HCT116 (cell line): ENCODE results near the gene LIMS2. TPM values are rescaled to one million over a fixed set of nuclear protein-coding genes. Genes with fewer than 3 reads are reported as not detected.

Experiments
- ATAC-seq: fragments of 200-7000 bp; cut with Tn5 transposase; 2 replicates; pipeline ENCODE4 v1.9.1; 2020; ENCODE audit warnings: mild to moderate bottlenecking, moderate library complexity
- BruUV-seq: library from RNA; stranded (reverse); fragments of 400-500 nt; replicated peaks from 2 replicates; lab custom pipeline; 2021; lab: Mats Ljungman, UMichigan
- CTCF ChIA-PET: fragments of 300-600 bp; sonication (Branson Sonifier 250); formaldehyde crosslinking; loops from one replicate; lab custom pipeline; 2021; ENCODE audit warnings: antibody characterized with exemption; lab: Charles Lee
- POLR2A ChIA-PET: fragments of 300-600, 350-600 bp; sonication (Branson Sonifier 250); formaldehyde crosslinking; loops from one replicate; lab custom pipeline; 2021; ENCODE audit warnings: antibody characterized with exemption; lab: Charles Lee
- RAD21 ChIA-PET, 2 experiments: fragments of 300-600 bp; sonication (Branson Sonifier 250); formaldehyde crosslinking; loops; one replicate each; lab custom pipeline; 2023; ENCODE audit warnings: low total read pairs in 2 of 2; ENCODE audit not compliant: uncharacterized antibody in 2 of 2, unreplicated experiment in 2 of 2, low non-redundant PET in 1 of 2; lab: Charles Lee
- DNase-seq: peaks from one replicate; pipeline ENCODE4 v3.0.0-alpha.2; 2010; ENCODE audit warnings: low read depth, low spot score
- H2AFZ ChIP-seq: fragments of 200-600 bp; shearing (Covaris generic), sonication (generic); 2 replicates; pipeline ENCODE4 v1.6.1; 2017; ENCODE audit warnings: low read depth, mixed run types, mixed read lengths, antibody characterized with exemption, low read length; ENCODE audit not compliant: poor library complexity, severe bottlenecking
- H3K27ac ChIP-seq: 2 replicates; pipeline ENCODE4 v1.5.1; 2012; ENCODE audit warnings: low read depth, low read length
- H3K27me3 ChIP-seq: fragments of 200-600 bp; sonication (generic); 2 replicates; pipeline ENCODE4 v1.6.1; 2016; ENCODE audit warnings: mixed run types, low read length, mixed read lengths; ENCODE audit not compliant: insufficient read depth
- H3K36me3 ChIP-seq, 2 experiments: fragments of 200-500 bp in 1 of 2; fragments of 200-600 bp in 1 of 2; sonication (Bioruptor generic) in 1 of 2; sonication (generic) in 1 of 2; 2 replicates each; pipeline versions ENCODE4 v1.5.1 to v1.6.1; 2014 to 2016; ENCODE audit warnings: low read length in 2 of 2, inconsistent platforms in 1 of 2, mixed read lengths in 1 of 2, mixed run types in 1 of 2; ENCODE audit not compliant: insufficient read depth in 2 of 2, control insufficient read depth in 1 of 2
- H3K4me1 ChIP-seq, 2 experiments: fragments of 200-600 bp in 1 of 2; sonication (generic) in 1 of 2; 2 replicates each; pipeline versions ENCODE4 v1.5.1 to v1.6.1; 2012 to 2017; ENCODE audit warnings: low read length in 2 of 2, inconsistent platforms in 1 of 2, mild to moderate bottlenecking in 1 of 2, mixed read lengths in 1 of 2, mixed run types in 1 of 2, moderate library complexity in 1 of 2; ENCODE audit not compliant: insufficient read depth in 2 of 2, control insufficient read depth in 1 of 2
- H3K4me2 ChIP-seq: fragments of 200-600 bp; sonication (generic); 2 replicates; pipeline ENCODE4 v1.6.1; 2017; ENCODE audit warnings: mixed run types, low read length, mixed read lengths
- H3K4me3 ChIP-seq, 2 experiments: fragments of 200-600 bp in 1 of 2; sonication (generic) in 1 of 2; replicated peaks in 1 of 2; 2 replicates each; pipeline ENCODE4 v1.5.1; 2011 to 2016; ENCODE audit warnings: low read length in 2 of 2, control low read depth in 1 of 2, low read depth in 1 of 2, mild to moderate bottlenecking in 1 of 2, mixed read lengths in 1 of 2, mixed run types in 1 of 2
- H3K79me2 ChIP-seq: fragments of 200-600 bp; sonication (generic); 2 replicates; pipeline ENCODE4 v1.6.1; 2017; ENCODE audit warnings: mild to moderate bottlenecking, mixed run types, low read length, moderate library complexity, mixed read lengths; ENCODE audit not compliant: insufficient read depth
- H3K9ac ChIP-seq: fragments of 200-600 bp; sonication (generic); 2 replicates; pipeline ENCODE4 v1.6.1; 2016; ENCODE audit warnings: low read length, mixed read lengths
- H3K9me2 ChIP-seq: fragments of 200-600 bp; sonication (generic), shearing (Covaris generic); 2 replicates; pipeline ENCODE4 v1.6.1; 2017; ENCODE audit warnings: mixed run types, mild to moderate bottlenecking, moderate library complexity; ENCODE audit not compliant: insufficient read depth
- H3K9me3 ChIP-seq, 2 experiments: fragments of 200-500 bp in 1 of 2; fragments of 200-600 bp in 1 of 2; sonication (Bioruptor generic) in 1 of 2; sonication (generic) in 1 of 2; 2 replicates each; pipeline ENCODE4 v1.6.1; 2014 to 2017; ENCODE audit warnings: low read length in 2 of 2, mixed read lengths in 2 of 2, inconsistent platforms in 1 of 2, low read depth in 1 of 2, mild to moderate bottlenecking in 1 of 2, mixed run types in 1 of 2, moderate library complexity in 1 of 2; ENCODE audit not compliant: control insufficient read depth in 1 of 2, insufficient read depth in 1 of 2
- H4K20me1 ChIP-seq: fragments of 200-600 bp; sonication (generic), shearing (Covaris generic); 2 replicates; pipeline ENCODE4 v1.6.1; 2017; ENCODE audit warnings: mixed run types, mild to moderate bottlenecking, moderate library complexity; ENCODE audit not compliant: insufficient read depth
- CBX3 ChIP-seq: IDR thresholded peaks from 2 replicates; pipeline ENCODE4 v1.6.1; 2012; ENCODE audit warnings: low read depth
- CEBPB ChIP-seq: IDR thresholded peaks from 2 replicates; pipeline ENCODE4 v1.6.1; 2012; ENCODE audit warnings: low read depth
- ELF1 ChIP-seq: IDR thresholded peaks from 2 replicates; pipeline ENCODE4 v1.6.1; 2012; ENCODE audit warnings: low read depth, borderline replicate concordance
- EZH2 ChIP-seq: fragments of 200-600 bp; sonication (generic); IDR thresholded peaks from 2 replicates; pipeline ENCODE4 v1.6.1; 2017; ENCODE audit warnings: antibody characterized with exemption, mixed run types
- EZH2phosphoT487 ChIP-seq: fragments of 200-600 bp; IDR thresholded peaks from 2 replicates; pipeline ENCODE4 v1.6.1; 2018; ENCODE audit warnings: antibody characterized with exemption, borderline replicate concordance
- FOSL1 ChIP-seq: IDR thresholded peaks from 2 replicates; pipeline ENCODE4 v1.6.1; 2012; ENCODE audit warnings: low read depth
- JUND ChIP-seq: IDR thresholded peaks from 2 replicates; pipeline ENCODE4 v1.6.1; 2012
- POLR2A ChIP-seq: IDR thresholded peaks from 2 replicates; pipeline ENCODE4 v1.7.0; 2011; ENCODE audit warnings: borderline replicate concordance; ENCODE audit not compliant: insufficient read depth, insufficient read length; ENCODE audit errors: extremely low read depth
- POLR2AphosphoS5 ChIP-seq: IDR thresholded peaks from 2 replicates; pipeline ENCODE4 v1.6.1; 2011; ENCODE audit warnings: mild to moderate bottlenecking, low read depth, low read length, moderate library complexity
- RAD21 ChIP-seq: IDR thresholded peaks from 2 replicates; pipeline ENCODE4 v1.6.1; 2012; ENCODE audit warnings: low read depth, mild to moderate bottlenecking
- SIN3A ChIP-seq: IDR thresholded peaks from 2 replicates; pipeline ENCODE4 v1.6.1; 2012; ENCODE audit warnings: low read depth
- SRF ChIP-seq: IDR thresholded peaks from 2 replicates; pipeline ENCODE4 v1.6.1; 2012; ENCODE audit warnings: low read depth
- TCF7L2 ChIP-seq: IDR thresholded peaks from 2 replicates; pipeline ENCODE4 v1.7.0; 2011; ENCODE audit warnings: borderline replicate concordance, inconsistent platforms; ENCODE audit not compliant: insufficient read depth, insufficient read length; ENCODE audit errors: extremely low read depth
- YY1 ChIP-seq: IDR thresholded peaks from 2 replicates; pipeline ENCODE4 v1.6.1; 2011; ENCODE audit warnings: low read length, low read depth, moderate library complexity, mild to moderate bottlenecking; ENCODE audit not compliant: insufficient replicate concordance; ENCODE audit errors: extremely low read depth
- ZBTB33 ChIP-seq: IDR thresholded peaks from 2 replicates; pipeline ENCODE4 v1.6.1; 2011; ENCODE audit warnings: mild to moderate bottlenecking, low read length, moderate library complexity; ENCODE audit not compliant: insufficient replicate concordance; ENCODE audit errors: extremely low read depth
- ZFX ChIP-seq: fragments of 450-650 bp; IDR thresholded peaks from 2 replicates; pipeline ENCODE4 v1.6.1; 2017
- ZNF274 ChIP-seq: fragments of 200-500 bp; sonication (Bioruptor generic); IDR thresholded peaks from 2 replicates; pipeline ENCODE4 v1.6.1; 2014; ENCODE audit warnings: mild to moderate bottlenecking, low read depth, low read length, inconsistent platforms
- intact Hi-C: fragments of 100-400 bp; cut with micrococcal nuclease; formaldehyde crosslinking; loops from 2 replicates; pipeline ENCODE4 v1.10.0; 2022
- total RNA-seq: library from RNA; stranded (reverse); gene quantifications from one replicate; pipeline ENCODE4 v1.2.1, GENCODE V29; 2021; ENCODE audit not compliant: unreplicated experiment
- TF ChIP-seq, protein P1 (sequence below): IDR thresholded peaks from 2 replicates; pipeline ENCODE4 v1.6.1; 2012
- TF ChIP-seq, protein P2 (sequence below), 3 experiments: fragments of 200-600 bp in 1 of 3; sonication (generic) in 1 of 3; IDR thresholded peaks in 2 of 3; conservative IDR thresholded peaks in 1 of 3; 2 replicates each; pipeline ENCODE4 v1.5.1; 2012 to 2017; ENCODE audit warnings: low read depth in 2 of 3, low read length in 2 of 3, antibody characterized with exemption in 1 of 3, borderline replicate concordance in 1 of 3, control low read depth in 1 of 3, mild to moderate bottlenecking in 1 of 3, mixed read lengths in 1 of 3, mixed run types in 1 of 3, moderate library complexity in 1 of 3; ENCODE audit not compliant: insufficient read depth in 1 of 3

The LIMS2 gene
- total RNA-seq, 1 experiment from 2014 or later = 3.7 TPM

DNA sequence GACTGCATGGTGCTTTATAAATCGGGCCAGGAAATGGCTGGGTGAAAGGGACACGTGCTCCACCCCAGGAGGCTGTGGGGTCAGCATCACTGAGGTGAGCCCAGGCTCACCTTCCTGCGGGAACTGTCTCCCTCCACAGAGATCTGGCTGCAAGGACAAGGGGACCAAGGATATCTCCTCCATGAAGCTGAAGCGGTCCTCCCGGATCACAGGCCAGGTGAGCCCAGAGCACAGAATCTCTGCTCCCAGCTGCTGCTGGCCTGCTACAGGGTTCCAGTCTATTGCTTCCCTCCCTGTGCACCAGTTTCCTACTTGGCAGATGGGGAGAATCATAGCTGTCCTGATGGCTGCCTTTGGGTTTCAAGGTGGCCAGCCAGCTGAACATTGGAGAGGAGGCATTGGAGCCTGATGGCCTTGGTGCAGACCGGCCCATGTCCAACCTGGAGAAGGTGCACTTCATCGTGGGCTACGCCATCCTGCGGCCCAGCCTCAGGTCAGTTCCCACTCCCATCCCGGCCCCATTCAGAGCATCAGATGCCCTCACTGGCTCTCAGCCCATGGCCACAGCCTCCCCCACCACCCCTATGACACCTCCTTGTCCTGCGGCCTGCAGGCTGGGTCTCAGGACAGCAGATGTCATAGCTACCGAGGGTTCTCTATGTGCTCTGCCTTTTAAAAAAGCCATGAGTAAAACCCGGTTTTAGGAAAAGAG is 63.1 kb downstream of the LIMS2 start (continued):
- no peak for TF ChIP-seq SIN3A
- no peak for TF ChIP-seq CBX3

GRCh38 chr2:127611076-127611925 is 64.0 kb downstream of the LIMS2 start:
- Histone ChIP-seq H2AFZ (no peak overlapping the region), H4K20me1 (no peaks in the 10 kb centered on the region), H3K27me3 (no peaks in the 10 kb centered on the region), H3K9me3 (no peaks in the 10 kb centered on the region; a peak in 1 of 4 replicates), H3K27ac (no peak overlapping the region), H3K36me3 (no peaks in the 10 kb centered on the region), H3K9me2 (no peaks in the 10 kb centered on the region), H3K79me2 (no peaks in the 10 kb centered on the region), H3K4me3 (no peak overlapping the region), H3K4me1 (no peaks in the 10 kb centered on the region), H3K4me2 (no peak overlapping the region), H3K9ac (no peak overlapping the region)
- RAD21 ChIA-PET = no interaction called here
- TF ChIP-seq, protein P1, sequence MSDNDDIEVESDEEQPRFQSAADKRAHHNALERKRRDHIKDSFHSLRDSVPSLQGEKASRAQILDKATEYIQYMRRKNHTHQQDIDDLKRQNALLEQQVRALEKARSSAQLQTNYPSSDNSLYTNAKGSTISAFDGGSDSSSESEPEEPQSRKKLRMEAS = no peak
- TF ChIP-seq ELF1 (no peak), RAD21 (no peak), YY1 (no peak), EZH2phosphoT487 (no peak), CEBPB (no peak), ZNF274 (no peak), POLR2AphosphoS5 (no peak), JUND (no peak), SRF (no peak), ZBTB33 (no peak), FOSL1 (no peak), TCF7L2 (no peak), POLR2A (no peak), ZFX (no peak), EZH2 (no peak), SIN3A (no peak)
- TF ChIP-seq, protein P2, sequence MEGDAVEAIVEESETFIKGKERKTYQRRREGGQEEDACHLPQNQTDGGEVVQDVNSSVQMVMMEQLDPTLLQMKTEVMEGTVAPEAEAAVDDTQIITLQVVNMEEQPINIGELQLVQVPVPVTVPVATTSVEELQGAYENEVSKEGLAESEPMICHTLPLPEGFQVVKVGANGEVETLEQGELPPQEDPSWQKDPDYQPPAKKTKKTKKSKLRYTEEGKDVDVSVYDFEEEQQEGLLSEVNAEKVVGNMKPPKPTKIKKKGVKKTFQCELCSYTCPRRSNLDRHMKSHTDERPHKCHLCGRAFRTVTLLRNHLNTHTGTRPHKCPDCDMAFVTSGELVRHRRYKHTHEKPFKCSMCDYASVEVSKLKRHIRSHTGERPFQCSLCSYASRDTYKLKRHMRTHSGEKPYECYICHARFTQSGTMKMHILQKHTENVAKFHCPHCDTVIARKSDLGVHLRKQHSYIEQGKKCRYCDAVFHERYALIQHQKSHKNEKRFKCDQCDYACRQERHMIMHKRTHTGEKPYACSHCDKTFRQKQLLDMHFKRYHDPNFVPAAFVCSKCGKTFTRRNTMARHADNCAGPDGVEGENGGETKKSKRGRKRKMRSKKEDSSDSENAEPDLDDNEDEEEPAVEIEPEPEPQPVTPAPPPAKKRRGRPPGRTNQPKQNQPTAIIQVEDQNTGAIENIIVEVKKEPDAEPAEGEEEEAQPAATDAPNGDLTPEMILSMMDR (IDR thresholded peaks at IDR 0.05 in 2 of 3, conservative IDR thresholded peaks at IDR 0.05 in 1 of 3; ENCODE audit: borderline replicate concordance in 1 of 3, insufficient read depth in 1 of 3, low read depth in 2 of 3, low read length in 2 of 3) = no peak
- no TSS peak for BruUV-seq
- ATAC-seq = no peak
- intact Hi-C loops = no loop called here
- POLR2A ChIA-PET = no interaction called here
- DNase-seq = no peak
- CTCF ChIA-PET = interaction anchor here (1.5 kb wide), 1 partner anchor 20 kb away, joined by 4 read pairs; no protein-coding TSS in a partner anchor
